Activated CD8-positive, alpha-beta T cell treated with anti-CD3 and anti-CD28 coated beads for 36 hours (primary cell): ENCODE results near the gene BPIFB2. TPM values are rescaled to one million over a fixed set of nuclear protein-coding genes. Genes with fewer than 3 reads are reported as not detected.

Source experiments
- ATAC-seq: fragments of 200-7000 bp; cut with Tn5 transposase; one replicate; pipeline ENCODE4 v1.10.0; 2021; ENCODE audit warnings: mild to moderate bottlenecking, moderate library complexity
- CTCF ChIA-PET: fragments of 350-600 bp; sonication (Branson Sonifier 250); formaldehyde crosslinking; loops from one replicate; lab custom pipeline; 2021; ENCODE audit warnings: antibody characterized with exemption; lab: Charles Lee
- POLR2A ChIA-PET: fragments of 350-600 bp; sonication (Branson Sonifier 250); formaldehyde crosslinking; loops from one replicate; lab custom pipeline; 2021; ENCODE audit warnings: antibody characterized with exemption; lab: Charles Lee
- DNase-seq: peaks from one replicate; pipeline ENCODE4 v3.0.0-alpha.2; 2020
- H3K27ac Mint-ChIP-seq: one replicate; pipeline ENCODE4 v1.8.0; 2021; ENCODE audit warnings: mild to moderate bottlenecking, mixed read lengths
- H3K27me3 Mint-ChIP-seq: one replicate; pipeline ENCODE4 v1.8.0; 2021; ENCODE audit warnings: mixed read lengths
- H3K36me3 Mint-ChIP-seq: one replicate; pipeline ENCODE4 v1.8.0; 2021; ENCODE audit warnings: low read depth, mixed read lengths
- H3K4me1 Mint-ChIP-seq: one replicate; pipeline ENCODE4 v1.8.0; 2021; ENCODE audit warnings: low read depth, mixed read lengths
- H3K4me3 Mint-ChIP-seq: one replicate; pipeline ENCODE4 v1.8.0; 2021; ENCODE audit warnings: mild to moderate bottlenecking, moderate library complexity, mixed read lengths
- H3K9me3 Mint-ChIP-seq: one replicate; pipeline ENCODE4 v1.8.0; 2021; ENCODE audit warnings: mixed read lengths
- intact Hi-C: fragments of 100-400 bp; cut with micrococcal nuclease; formaldehyde crosslinking; loops from one replicate; pipeline ENCODE4 v1.10.0; 2022
- total RNA-seq, 2 experiments: library from RNA; stranded (reverse); gene quantifications; one replicate each; pipeline ENCODE4 v1.2.3, GENCODE V29; 2021
- TF ChIP-seq, protein P1 (sequence below): fragments of 200-600 bp; IDR thresholded peaks from one replicate; pipeline ENCODE4 v1.8.0; 2022; ENCODE audit warnings: antibody characterized with exemption, mild to moderate bottlenecking

Gene BPIFB2
- total RNA-seq, 2 experiments from 2014 or later = not detected

- POLR2A ChIA-PET = interaction anchor here (1.2 kb wide), 1 partner anchor 11 kb away, joined by 3 read pairs; no protein-coding TSS in a partner anchor
- intact Hi-C loops = no loop called here
- TF ChIP-seq, protein P1, sequence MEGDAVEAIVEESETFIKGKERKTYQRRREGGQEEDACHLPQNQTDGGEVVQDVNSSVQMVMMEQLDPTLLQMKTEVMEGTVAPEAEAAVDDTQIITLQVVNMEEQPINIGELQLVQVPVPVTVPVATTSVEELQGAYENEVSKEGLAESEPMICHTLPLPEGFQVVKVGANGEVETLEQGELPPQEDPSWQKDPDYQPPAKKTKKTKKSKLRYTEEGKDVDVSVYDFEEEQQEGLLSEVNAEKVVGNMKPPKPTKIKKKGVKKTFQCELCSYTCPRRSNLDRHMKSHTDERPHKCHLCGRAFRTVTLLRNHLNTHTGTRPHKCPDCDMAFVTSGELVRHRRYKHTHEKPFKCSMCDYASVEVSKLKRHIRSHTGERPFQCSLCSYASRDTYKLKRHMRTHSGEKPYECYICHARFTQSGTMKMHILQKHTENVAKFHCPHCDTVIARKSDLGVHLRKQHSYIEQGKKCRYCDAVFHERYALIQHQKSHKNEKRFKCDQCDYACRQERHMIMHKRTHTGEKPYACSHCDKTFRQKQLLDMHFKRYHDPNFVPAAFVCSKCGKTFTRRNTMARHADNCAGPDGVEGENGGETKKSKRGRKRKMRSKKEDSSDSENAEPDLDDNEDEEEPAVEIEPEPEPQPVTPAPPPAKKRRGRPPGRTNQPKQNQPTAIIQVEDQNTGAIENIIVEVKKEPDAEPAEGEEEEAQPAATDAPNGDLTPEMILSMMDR = no peak
- H3K4me1 Mint-ChIP-seq = no peaks in the 10 kb centered on the region
- ATAC-seq (no peak), DNase-seq (no peak)
- no peak overlapping the region for H3K27ac Mint-ChIP-seq
- H3K36me3 Mint-ChIP-seq = no peaks in the 10 kb centered on the region
- H3K9me3 Mint-ChIP-seq = no peaks in the 10 kb centered on the region
- H3K4me3 Mint-ChIP-seq = no peak overlapping the region
- CTCF ChIA-PET = no interaction called here
- no peaks in the 10 kb centered on the region for H3K27me3 Mint-ChIP-seq
Measured at GRCh38 chr20:33022289-33022688, 14.8 kb downstream of the BPIFB2 start.

DNA sequence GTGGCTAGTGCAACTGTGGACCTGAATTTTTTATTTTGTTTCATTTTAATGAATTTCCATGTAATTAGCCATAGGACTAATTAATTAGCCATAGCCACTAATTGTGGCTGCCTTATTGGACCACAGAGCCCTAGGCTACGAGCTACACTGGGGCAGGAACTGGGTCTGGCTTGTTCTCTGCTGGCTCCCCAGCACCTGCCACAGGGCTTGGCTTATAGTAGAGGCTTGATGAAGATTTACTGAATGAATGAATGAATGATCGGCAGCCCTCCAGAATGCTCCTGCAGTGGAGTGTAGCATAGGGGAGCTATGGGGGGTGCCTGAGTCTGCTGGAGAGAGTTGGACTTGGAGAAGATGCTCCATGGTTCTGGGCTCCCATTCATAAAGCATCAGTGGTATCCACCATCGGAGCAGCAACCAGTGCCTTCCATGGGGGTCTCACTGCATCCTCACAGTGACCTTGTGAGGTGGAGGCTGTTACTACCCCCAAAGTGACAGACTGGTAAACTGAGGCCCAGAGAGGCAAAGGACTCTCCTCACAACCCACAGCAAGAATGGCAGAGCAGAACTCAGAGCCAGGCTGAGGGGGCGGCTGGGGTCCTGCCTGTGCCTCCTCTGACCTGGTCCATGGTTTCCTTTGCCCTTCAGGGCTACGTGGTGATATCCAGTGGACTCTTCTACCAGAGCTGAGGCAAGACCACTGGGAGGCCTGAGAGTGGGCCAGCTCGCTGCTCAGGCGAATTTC, 15.4 kb downstream of the BPIFB2 start:
- Mint-ChIP-seq H3K27ac (no peak overlapping the region), H3K36me3 (no peaks in the 10 kb centered on the region), H3K9me3 (no peaks in the 10 kb centered on the region), H3K27me3 (no peaks in the 10 kb centered on the region), H3K4me1 (no peaks in the 10 kb centered on the region), H3K4me3 (no peak overlapping the region)
- intact Hi-C loops = no loop called here
- ATAC-seq = no peak
- ChIA-PET CTCF (interaction anchor here (1.2 kb wide), 1 partner anchor 77 kb away, joined by 4 read pairs; no protein-coding TSS in a partner anchor), POLR2A (interaction anchor here (1.2 kb wide), 1 partner anchor 10 kb away, joined by 3 read pairs; no protein-coding TSS in a partner anchor)
- DNase-seq = no peak
- TF ChIP-seq, protein P1 = no peak

DNA sequence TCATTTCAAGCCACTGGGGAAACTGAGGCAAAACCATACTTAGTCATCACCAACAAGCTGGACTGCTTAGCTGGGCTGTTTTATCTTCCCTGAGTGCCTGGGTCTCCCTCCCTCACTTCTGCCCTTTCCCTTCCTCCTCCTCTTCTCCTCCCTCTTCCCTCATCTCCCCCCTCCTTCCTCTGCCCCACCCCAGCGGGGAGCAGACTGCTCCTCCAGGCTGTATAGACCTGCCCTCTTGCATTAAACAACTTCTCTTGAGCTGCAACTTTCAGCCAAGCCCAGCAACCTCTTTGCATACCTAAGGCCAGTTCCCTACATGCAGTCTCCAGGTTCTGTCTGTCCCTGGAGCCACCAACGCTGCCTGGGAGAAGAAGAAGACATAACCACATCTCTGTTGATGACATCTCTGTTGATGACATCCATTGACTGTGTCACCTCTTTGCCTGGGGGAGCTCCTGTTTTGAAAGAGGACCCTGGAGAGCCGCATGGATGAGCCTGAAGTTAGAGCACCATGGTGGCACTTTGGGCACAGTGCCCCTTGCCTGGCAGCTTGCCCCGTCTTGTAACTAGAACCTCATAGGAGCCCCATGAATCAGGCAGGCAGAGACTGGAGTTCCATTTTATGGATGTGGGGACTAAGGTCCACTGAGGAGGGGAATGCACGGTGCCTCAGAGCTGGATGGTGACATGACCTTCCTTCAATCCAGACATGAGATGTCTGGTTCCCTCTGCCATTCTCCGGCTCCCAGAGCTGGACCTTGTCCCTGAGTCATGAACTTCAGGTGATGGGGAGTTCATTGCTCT, 16.1 kb downstream of the BPIFB2 start:
- CTCF ChIA-PET = interaction anchor here (1.2 kb wide), 1 partner anchor 78 kb away, joined by 4 read pairs; no protein-coding TSS in a partner anchor

GRCh38 chr20:33024243-33024560, 16.7 kb downstream of the BPIFB2 start:
- Mint-ChIP-seq H3K27me3 (no peaks in the 10 kb centered on the region), H3K36me3 (no peaks in the 10 kb centered on the region), H3K9me3 (no peaks in the 10 kb centered on the region), H3K4me1 (no peaks in the 10 kb centered on the region), H3K27ac (no peak overlapping the region), H3K4me3 (no peak overlapping the region)
- no peak for DNase-seq
- ATAC-seq = no peak
- TF ChIP-seq, protein P1 = no peak
- intact Hi-C loops = no loop called here
- POLR2A ChIA-PET = no interaction called here
- CTCF ChIA-PET = interaction anchor here (1.2 kb wide), 1 partner anchor 78 kb away, joined by 4 read pairs; no protein-coding TSS in a partner anchor

More for the DNA sequence above, 16.1 kb downstream of the BPIFB2 start:
- H3K36me3 Mint-ChIP-seq = no peaks in the 10 kb centered on the region
- no peaks in the 10 kb centered on the region for H3K4me1 Mint-ChIP-seq
- intact Hi-C loops = no loop called here
- ATAC-seq = no peak
- H3K27me3 Mint-ChIP-seq = no peaks in the 10 kb centered on the region
- H3K27ac Mint-ChIP-seq = no peak overlapping the region
- POLR2A ChIA-PET = interaction anchor here (0.7 kb wide), 1 partner anchor 31 kb away, joined by 3 read pairs; no protein-coding TSS in a partner anchor
- TF ChIP-seq, protein P1 = no peak
- H3K9me3 Mint-ChIP-seq = no peaks in the 10 kb centered on the region
- no peak for DNase-seq
- H3K4me3 Mint-ChIP-seq = no peak overlapping the region
